IMR-90 (cell line): ENCODE measurements around the gene CYTH4.

Source experiments
- BHLHE40 ChIP-seq: fragments of 150-350 bp; IDR thresholded peaks from 2 replicates; pipeline ENCODE4 v1.6.1; 2016; ENCODE audit warnings: mild to moderate bottlenecking, low read depth, low read length
- CEBPB ChIP-seq: IDR thresholded peaks from 2 replicates; pipeline ENCODE4 v1.6.1; 2012; ENCODE audit warnings: low read depth, low read length, improper control_type of control experiment
- CHD1 ChIP-seq: IDR thresholded peaks from 2 replicates; pipeline ENCODE4 v1.6.1; 2012; ENCODE audit warnings: low read depth, low read length, improper control_type of control experiment
- FOS ChIP-seq: fragments of 150-350 bp; IDR thresholded peaks from 2 replicates; pipeline ENCODE4 v1.6.1; 2016; ENCODE audit warnings: low read depth, low read length
- MAFK ChIP-seq: IDR thresholded peaks from 2 replicates; pipeline ENCODE4 v1.6.1; 2012; ENCODE audit warnings: low read depth, low read length, improper control_type of control experiment
- MXI1 ChIP-seq: IDR thresholded peaks from 2 replicates; pipeline ENCODE4 v1.6.1; 2012; ENCODE audit warnings: low read depth, mild to moderate bottlenecking, low read length, moderate library complexity, borderline replicate concordance
- POLR2A ChIP-seq: IDR thresholded peaks from 2 replicates; pipeline ENCODE4 v1.6.1; 2012; ENCODE audit warnings: mild to moderate bottlenecking, low read depth, low read length
- RAD21 ChIP-seq: IDR thresholded peaks from 2 replicates; pipeline ENCODE4 v1.6.1; 2012; ENCODE audit warnings: low read length, improper control_type of control experiment
- RCOR1 ChIP-seq: IDR thresholded peaks from 2 replicates; pipeline ENCODE4 v1.6.1; 2012; ENCODE audit warnings: mild to moderate bottlenecking, low read length, improper control_type of control experiment; ENCODE audit not compliant: insufficient replicate concordance
- RFX5 ChIP-seq: IDR thresholded peaks from 2 replicates; pipeline ENCODE4 v1.8.0; 2012; ENCODE audit warnings: low read depth, mild to moderate bottlenecking, low read length, moderate library complexity
- SMC3 ChIP-seq: fragments of 150-350 bp; IDR thresholded peaks from 2 replicates; pipeline ENCODE4 v1.6.1; 2016; ENCODE audit warnings: low read depth, mild to moderate bottlenecking, antibody characterized with exemption, low read length, moderate library complexity
- TF ChIP-seq, protein P1 (sequence below): fragments of 150-350 bp; IDR thresholded peaks from 2 replicates; pipeline ENCODE4 v1.6.1; 2016; ENCODE audit warnings: low read depth, mild to moderate bottlenecking, low read length, moderate library complexity, borderline replicate concordance
- TF ChIP-seq, protein P2 (sequence below): conservative IDR thresholded peaks from 2 replicates; pipeline ENCODE4 v1.5.1; 2012; ENCODE audit warnings: mild to moderate bottlenecking, low read depth, low read length, improper control_type of control experiment
- TF ChIP-seq, protein P3 (sequence below): fragments of 150-350 bp; IDR thresholded peaks from 2 replicates; pipeline ENCODE4 v1.6.1; 2017; ENCODE audit warnings: mild to moderate bottlenecking, antibody characterized with exemption, low read length, low read depth

DNA sequence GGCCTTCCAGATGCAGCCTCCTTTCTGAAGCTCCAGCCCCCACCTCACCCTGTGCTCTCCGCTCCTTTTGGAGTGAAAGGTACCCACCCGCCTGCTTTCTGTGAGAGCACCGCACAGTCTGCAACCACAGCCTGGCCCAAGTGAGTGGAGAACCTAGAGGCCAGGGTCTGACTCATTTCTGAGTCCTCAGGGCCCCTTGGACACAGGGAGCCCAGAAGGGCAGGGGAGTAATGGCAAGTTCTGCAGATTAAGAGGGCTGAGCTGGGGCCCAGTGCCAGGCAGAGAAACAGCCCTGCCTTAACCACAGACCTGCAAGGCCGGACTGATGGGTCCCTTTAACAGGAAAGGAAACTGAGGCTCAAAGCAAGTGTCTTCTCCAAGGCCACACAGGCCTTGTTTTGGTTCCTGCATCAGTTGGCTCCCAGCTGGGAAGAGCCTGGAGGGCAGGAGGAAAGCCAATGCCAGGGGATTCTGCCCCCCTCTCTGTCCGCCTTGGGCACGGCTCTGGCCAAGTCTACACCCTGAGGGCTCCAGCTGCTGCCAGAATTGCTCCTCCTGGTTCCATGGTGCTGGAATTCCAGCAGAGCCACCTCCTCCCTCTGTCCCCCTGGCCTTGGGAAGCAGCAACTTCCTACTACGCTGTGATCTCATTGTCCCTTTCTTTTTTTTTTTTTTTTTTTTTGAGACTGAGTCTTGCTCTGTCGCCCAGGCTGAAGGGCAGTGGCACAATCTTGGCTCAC lies 55.1 kb downstream of the CYTH4 start:
- TF ChIP-seq, protein P1, sequence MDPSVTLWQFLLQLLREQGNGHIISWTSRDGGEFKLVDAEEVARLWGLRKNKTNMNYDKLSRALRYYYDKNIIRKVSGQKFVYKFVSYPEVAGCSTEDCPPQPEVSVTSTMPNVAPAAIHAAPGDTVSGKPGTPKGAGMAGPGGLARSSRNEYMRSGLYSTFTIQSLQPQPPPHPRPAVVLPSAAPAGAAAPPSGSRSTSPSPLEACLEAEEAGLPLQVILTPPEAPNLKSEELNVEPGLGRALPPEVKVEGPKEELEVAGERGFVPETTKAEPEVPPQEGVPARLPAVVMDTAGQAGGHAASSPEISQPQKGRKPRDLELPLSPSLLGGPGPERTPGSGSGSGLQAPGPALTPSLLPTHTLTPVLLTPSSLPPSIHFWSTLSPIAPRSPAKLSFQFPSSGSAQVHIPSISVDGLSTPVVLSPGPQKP, result no peak
- TF ChIP-seq POLR2A, result no peak
- no peak for TF ChIP-seq CEBPB
- TF ChIP-seq, protein P2, sequence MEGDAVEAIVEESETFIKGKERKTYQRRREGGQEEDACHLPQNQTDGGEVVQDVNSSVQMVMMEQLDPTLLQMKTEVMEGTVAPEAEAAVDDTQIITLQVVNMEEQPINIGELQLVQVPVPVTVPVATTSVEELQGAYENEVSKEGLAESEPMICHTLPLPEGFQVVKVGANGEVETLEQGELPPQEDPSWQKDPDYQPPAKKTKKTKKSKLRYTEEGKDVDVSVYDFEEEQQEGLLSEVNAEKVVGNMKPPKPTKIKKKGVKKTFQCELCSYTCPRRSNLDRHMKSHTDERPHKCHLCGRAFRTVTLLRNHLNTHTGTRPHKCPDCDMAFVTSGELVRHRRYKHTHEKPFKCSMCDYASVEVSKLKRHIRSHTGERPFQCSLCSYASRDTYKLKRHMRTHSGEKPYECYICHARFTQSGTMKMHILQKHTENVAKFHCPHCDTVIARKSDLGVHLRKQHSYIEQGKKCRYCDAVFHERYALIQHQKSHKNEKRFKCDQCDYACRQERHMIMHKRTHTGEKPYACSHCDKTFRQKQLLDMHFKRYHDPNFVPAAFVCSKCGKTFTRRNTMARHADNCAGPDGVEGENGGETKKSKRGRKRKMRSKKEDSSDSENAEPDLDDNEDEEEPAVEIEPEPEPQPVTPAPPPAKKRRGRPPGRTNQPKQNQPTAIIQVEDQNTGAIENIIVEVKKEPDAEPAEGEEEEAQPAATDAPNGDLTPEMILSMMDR, result no peak
- no peak for TF ChIP-seq CHD1
- TF ChIP-seq, protein P3, sequence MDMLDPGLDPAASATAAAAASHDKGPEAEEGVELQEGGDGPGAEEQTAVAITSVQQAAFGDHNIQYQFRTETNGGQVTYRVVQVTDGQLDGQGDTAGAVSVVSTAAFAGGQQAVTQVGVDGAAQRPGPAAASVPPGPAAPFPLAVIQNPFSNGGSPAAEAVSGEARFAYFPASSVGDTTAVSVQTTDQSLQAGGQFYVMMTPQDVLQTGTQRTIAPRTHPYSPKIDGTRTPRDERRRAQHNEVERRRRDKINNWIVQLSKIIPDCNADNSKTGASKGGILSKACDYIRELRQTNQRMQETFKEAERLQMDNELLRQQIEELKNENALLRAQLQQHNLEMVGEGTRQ, result no peak
- TF ChIP-seq RCOR1, result no peak
- TF ChIP-seq RAD21, result no peak
- no peak for TF ChIP-seq MAFK
- no peak for TF ChIP-seq MXI1
- TF ChIP-seq SMC3, result no peak
- TF ChIP-seq RFX5, result no peak
- no peak for TF ChIP-seq BHLHE40
- TF ChIP-seq FOS, result 0 out of 2 replicates have a peak, but pooled peaks have one; percentile 5
